Stimulated activated CD4-positive, alpha-beta T cell treated with anti-CD3 and anti-CD28 coated beads, Interleukin-2, amount 100 ng/mL, for 48 hours (primary cell): Measurements from ENCODE around the gene CD33.
"Not testable (repeated sequence)": the region's sequence is repeated elsewhere in the genome, so short reads cannot be mapped to it uniquely, and the experiment has no call there.

Experiments used
- DNase-seq, 2 donors: peaks; one replicate each; pipeline ENCODE4 v3.0.0-alpha.2; 2020

Gene CD33

DNA sequence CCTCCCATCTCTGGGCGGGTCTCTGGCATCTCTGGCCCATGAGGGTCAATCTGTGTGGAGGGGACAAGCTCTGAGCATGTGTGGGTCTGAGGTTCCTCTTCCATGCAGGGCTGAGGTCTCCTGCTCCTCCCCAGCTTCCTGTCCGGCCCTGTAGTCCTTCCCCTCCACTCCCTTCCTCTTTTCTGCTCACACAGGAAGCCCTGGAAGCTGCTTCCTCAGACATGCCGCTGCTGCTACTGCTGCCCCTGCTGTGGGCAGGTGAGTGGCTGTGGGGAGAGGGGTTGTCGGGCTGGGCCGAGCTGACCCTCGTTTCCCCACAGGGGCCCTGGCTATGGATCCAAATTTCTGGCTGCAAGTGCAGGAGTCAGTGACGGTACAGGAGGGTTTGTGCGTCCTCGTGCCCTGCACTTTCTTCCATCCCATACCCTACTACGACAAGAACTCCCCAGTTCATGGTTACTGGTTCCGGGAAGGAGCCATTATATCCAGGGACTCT, at the start of gene CD33:
Gene CD33, plus strand, starts transcription at position 183 of the 496 bp plus-strand sequence. Its CDS starts 39 bp downstream, at position 222.
- DNase-seq = not testable (repeated sequence)

GRCh38 chr19:51179256-51179655, 45.6 kb upstream of the CD33 start:
- DNase-seq = no peak

DNA sequence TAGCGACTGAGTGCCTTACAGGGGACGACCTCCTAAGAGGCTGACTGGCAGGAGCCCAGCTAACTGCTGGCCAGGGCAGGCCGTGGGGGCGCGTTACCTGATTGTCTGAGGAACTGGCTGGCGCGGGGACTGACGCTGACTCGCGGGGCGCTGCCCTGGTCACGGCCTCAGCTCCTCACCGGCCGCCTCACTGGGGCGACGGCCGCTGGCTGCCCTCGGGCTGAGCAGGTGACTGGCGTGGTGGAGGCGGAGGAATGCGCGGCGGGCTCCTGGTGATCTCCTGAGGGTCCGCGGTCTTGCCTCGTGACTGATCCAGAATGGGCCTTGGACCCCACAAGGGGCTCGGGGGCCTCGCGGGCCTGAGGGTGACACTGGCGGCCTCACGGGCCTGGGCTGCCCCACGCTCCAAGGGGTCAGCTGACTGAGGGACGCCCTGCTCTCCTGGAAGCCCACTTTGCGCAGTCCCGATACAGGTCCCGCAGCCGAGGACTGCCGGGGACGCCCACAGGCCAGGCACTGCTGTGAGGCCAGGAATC, 43.4 kb upstream of the CD33 start:
- no peak for DNase-seq

GRCh38 chr19:51181913-51182419, 42.9 kb upstream of the CD33 start:
- no peak for DNase-seq

DNA sequence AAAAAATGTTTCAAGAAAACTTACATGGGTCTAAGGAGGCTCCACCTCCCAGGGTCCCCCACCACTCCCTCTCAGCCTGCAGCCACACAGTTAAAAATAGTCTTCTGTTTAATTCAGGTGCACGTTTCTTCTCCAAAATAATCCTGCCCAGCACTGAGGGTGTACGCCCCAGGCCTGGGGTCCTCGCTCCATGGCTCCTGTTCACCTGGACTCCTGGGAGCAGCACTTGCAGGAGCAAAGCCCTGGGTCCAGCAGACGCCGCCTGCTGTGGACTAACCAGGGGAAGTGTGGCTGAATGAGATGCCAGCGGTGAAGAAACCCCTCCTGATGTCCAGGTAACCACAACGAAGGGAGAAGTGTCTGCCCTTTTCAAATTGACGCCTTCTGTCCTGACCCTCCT, 41.3 kb upstream of the CD33 start:
- no peak for DNase-seq

DNA sequence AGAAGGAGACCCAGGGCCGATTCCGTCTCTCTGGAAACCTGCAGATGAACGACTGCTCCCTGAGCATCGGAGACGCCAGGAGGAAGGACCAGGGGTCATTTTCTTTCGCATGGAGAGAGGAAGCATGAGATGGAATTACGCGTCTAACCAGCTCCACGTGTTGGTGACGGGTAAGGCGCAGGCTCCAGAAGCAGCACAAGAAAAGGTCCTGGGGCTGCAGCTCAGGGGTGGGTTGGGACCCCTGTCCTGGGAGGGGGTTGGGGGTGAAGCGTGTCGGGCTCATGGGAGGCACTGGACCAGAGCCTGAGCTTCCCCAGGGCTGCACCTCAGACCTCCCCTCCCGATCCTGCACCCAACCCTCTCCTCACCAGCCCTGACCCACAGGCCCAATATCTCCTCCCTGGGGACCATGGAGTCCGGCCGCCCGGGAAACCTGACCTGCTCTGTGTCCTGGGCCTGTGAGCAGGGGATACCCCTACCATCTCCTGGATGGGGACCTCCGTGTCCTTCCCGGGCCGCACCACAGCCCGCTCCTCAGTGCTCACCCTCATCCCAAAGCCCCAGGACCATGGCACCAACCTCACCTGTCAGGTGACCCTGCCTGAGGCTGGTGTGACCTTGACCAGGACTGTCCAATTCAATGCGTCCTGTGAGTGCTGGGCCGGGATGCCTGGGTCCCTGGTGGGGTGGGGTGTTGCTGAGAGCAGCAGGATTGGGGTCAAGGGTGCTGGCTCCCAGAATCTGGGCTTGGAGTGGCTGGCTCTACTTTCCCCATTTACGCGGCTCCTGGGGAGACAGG, 39.6 kb upstream of the CD33 start:
- no peak for DNase-seq

GRCh38 chr19:51185868-51186215, 39.0 kb upstream of the CD33 start:
- no peak for DNase-seq

- no peak for DNase-seq
These were observed 38.6 kb upstream of the CD33 start for GRCh38 chr19:51186323-51186722.

GRCh38 chr19:51187395-51188226, 37.3 kb upstream of the CD33 start:
- DNase-seq = no peak

DNA sequence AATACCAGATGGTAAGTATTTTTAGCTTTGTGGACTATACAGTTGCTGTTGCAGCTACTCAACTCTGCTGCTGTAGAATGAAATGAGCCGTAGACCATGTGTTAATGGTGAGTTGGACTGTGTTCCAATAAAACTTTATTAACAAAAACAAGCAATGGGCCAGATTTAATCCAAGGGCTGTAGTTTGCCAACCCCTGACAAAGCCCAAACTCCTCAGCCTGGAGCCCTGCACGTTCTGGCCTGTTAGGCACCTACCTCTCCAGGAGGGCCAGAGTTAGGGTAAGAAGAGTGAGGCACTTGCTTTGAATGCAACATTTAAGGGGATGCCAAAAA, 36.7 kb upstream of the CD33 start:
- DNase-seq = no peak

- DNase-seq = no peak
These were observed 32.2 kb upstream of the CD33 start for GRCh38 chr19:51192689-51193088.

- DNase-seq = no peak
These were observed 30.2 kb upstream of the CD33 start for GRCh38 chr19:51194527-51195315.

DNA sequence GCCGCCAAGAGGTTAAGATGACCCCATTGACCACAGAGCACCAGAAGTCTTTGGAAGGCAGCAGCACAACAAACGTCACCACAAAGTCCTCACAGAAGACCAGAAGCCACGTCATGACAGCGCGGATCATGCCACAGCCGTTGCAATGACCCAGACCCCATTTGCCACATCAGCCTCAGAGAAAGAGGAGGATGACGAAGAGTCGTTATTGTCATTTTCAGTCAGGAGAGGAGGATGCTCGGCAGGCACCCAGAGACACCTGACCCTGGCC, 29.6 kb upstream of the CD33 start:
- DNase-seq = no peak

DNA sequence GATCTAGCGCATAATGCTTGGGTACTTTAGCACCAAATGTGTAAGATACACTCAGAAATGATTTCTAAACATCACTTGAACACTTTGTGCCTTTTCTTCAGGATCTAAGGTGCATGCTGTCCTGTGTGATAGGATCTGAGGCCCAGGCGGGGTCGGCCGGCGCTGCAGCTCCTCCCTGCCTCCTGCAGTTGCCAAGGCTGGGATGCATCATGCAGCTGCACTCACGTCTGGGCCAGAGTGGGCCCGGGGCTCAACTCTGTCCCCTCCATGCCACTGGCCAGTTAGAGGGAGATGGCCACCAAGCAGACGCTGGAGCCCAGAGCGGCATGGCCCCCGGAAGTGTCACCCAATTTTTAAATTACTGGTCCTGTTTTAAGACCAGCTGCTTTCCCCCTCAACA, 29.3 kb upstream of the CD33 start:
- DNase-seq = no peak

DNA sequence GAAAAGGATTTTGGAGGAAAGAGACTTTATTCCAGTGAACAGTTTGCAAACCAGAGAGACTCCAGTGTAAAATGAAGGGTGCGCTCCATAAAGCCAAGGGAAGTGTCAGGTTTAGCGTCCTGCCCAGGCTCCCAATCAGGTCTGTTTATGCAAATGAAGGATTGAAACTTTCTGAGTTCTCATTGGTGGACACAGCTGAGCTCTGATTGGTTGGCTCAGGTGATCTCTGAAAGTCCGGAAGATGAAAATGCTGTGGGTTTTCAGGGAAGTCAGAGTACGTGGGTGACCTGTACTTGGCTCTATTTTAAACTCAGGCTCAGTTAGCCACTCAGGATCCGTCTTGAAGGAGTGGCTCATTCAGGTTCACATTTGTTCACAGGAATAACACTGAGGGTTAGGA, 28.7 kb upstream of the CD33 start:
- DNase-seq = no peak

DNA sequence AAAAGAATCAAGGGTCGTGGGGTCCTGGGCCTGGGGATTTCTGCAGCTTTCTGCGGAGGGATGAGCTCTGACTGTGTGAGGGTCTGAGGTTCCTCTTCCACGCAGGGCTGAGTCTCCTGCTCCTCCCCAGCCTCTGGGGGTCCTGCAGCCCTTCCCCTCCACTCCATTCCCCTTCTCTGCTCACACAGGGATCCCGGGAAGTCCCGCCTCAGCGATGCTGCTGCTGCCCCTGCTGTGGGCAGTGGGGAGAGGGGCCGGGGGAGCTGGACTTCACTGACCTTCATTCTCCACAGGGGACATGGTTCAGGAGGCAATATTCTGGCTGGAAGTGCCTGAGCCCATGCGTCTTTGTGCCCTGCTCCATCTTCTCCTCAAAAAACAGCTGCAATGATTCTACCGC, 26.2 kb upstream of the CD33 start:
- DNase-seq = no peak

DNA sequence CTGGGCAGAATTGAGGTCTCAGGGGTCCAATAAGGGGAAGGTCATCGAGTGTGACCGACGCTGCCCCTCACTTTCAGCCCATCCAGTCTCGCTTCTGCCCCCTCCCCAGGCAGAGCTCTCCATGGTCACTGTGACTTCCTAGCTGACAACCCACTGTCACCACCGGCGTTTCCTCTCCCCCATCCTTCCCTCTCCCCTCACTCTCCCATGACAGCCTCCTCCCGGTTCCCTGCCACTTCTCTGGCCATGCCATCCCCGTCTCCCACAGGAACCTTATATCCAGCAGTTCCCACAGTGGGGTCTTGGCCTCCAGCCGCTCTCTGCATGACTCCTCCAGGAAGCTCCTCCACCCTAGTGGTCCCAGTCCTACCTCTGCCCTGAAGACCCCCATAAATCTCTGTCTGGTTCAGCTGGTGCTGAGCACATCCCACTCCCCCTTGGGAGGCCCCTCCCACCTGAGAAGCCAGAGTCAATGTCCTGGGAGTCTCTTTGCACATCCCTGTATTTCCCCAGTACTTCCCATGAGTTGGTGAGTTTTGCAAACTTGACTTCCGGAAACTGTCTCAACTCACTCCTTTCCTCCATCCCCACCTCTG, 24.7 kb upstream of the CD33 start:
- DNase-seq = no peak

GRCh38 chr19:51201712-51202111, 23.2 kb upstream of the CD33 start:
- DNase-seq = no peak

DNA sequence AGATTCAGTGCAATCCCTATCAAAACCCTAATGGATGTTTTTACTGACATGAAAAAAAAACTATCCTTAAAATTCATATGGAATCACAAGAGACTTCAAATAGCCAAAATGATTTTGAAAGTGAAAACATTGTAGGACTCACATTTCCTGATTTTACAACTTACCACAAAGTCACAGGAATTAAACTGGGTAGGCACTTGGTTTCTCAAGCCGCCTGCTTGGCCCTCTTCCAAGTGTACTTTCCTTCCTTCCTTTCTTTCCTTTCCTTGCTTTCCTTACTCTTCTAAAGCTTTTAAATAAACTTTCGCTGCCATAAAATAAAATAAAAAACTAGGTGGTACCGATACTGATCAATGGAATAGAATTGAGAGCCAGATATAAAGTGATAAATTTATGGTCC, 21.0 kb upstream of the CD33 start:
- DNase-seq = no peak

GRCh38 chr19:51204321-51204720, 20.6 kb upstream of the CD33 start:
- DNase-seq = no peak

DNA sequence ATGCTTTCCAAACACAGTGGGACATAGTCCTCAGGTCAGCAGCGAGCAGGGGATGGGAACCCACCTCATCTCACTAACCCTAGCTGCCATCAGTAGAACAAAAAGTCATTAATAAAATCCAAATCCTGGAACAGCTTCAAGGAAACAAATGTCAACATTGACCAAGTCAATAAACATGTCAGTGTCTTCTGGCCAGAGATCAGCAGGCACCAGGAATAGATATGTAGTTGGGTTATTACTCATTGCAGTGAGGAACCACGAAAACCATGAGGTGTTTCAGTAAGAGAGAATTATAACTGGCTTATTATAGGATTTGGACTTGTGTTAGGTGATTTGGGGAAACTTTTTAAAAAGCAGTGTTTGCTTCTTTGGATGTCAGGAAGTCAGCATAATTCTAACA, 17.1 kb upstream of the CD33 start:
- no peak for DNase-seq

DNA sequence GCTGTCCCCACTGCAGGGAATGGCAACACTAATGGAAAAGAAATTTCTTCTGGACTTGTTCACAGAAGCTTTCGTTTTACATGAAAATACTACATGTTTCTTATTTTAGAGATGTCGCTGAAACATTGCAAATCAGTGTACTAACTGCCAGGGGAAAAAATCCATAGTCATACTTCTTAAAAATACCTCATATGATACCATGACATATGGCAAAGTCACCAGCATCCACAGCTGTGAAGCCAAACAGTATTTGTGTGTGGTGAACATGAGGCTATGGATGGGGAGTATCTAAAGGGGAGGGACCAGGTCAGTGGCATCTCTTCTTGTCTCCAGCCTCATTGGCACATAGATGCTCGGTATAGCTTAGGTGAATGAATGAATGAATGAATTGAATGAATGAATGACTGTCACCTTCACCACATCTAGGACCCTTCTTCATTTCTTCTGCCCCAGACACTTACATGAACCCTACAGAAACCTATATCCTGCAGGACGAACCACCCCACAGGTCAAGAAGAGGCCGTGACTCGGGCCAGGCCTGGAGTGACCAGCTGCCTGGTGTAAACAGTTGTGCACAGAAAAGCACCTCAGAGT, 14.6 kb upstream of the CD33 start:
- DNase-seq = no peak
